OCI-LY1 (cell line): ENCODE measurements around the gene CPNE8.

ENCODE experiments used
- H2AFZ ChIP-seq: fragments of 200-600 bp; sonication (generic), shearing (Covaris generic); 2 replicates; pipeline ENCODE4 v1.6.0; 2014; ENCODE audit warnings: antibody characterized with exemption, mild to moderate bottlenecking, low read length
- H3F3A ChIP-seq: fragments of 200-600 bp; sonication (generic), shearing (Covaris generic); 2 replicates; pipeline ENCODE4 v1.6.0; 2014; ENCODE audit warnings: mild to moderate bottlenecking, antibody characterized with exemption, low read length, moderate library complexity; ENCODE audit not compliant: insufficient read depth
- H3K27ac ChIP-seq: fragments of 200-600 bp; sonication (generic); 2 replicates; pipeline ENCODE4 v1.5.1; 2014; ENCODE audit warnings: low read length, mixed run types, mild to moderate bottlenecking, low read depth; ENCODE audit not compliant: poor library complexity, severe bottlenecking
- H3K27me3 ChIP-seq: fragments of 200-600 bp; sonication (generic); 2 replicates; pipeline ENCODE4 v1.6.0; 2014; ENCODE audit warnings: antibody characterized with exemption, mild to moderate bottlenecking, low read length, moderate library complexity; ENCODE audit not compliant: insufficient read depth
- H3K36me3 ChIP-seq: fragments of 200-600 bp; sonication (generic); 2 replicates; pipeline ENCODE4 v1.6.1; 2014; ENCODE audit warnings: mild to moderate bottlenecking, antibody characterized with exemption, low read length, moderate library complexity, mixed read lengths; ENCODE audit not compliant: insufficient read depth
- H3K4me1 ChIP-seq: fragments of 200-600 bp; sonication (generic); 2 replicates; pipeline ENCODE4 v1.5.1; 2014; ENCODE audit warnings: mild to moderate bottlenecking, low read length, moderate library complexity; ENCODE audit not compliant: insufficient read depth, severe bottlenecking
- H3K4me2 ChIP-seq: fragments of 200-600 bp; sonication (generic), shearing (Covaris generic); 2 replicates; pipeline ENCODE4 v1.6.1; 2014; ENCODE audit warnings: low read length
- H3K4me3 ChIP-seq: fragments of 200-600 bp; sonication (generic); 2 replicates; pipeline ENCODE4 v1.5.1; 2014; ENCODE audit warnings: low read length, low read depth, mild to moderate bottlenecking, mixed read lengths; ENCODE audit not compliant: poor library complexity, severe bottlenecking
- H3K79me2 ChIP-seq: fragments of 200-600 bp; shearing (Covaris generic); 2 replicates; pipeline ENCODE4 v1.6.1; 2016; ENCODE audit warnings: mixed run types, low read length, mixed read lengths; ENCODE audit not compliant: insufficient read depth
- H3K9ac ChIP-seq: fragments of 200-600 bp; sonication (generic), shearing (Covaris generic); 2 replicates; pipeline ENCODE4 v1.6.1; 2014; ENCODE audit warnings: mild to moderate bottlenecking, low read length, mixed read lengths
- H3K9me2 ChIP-seq: fragments of 200-600 bp; sonication (generic), shearing (Covaris generic); 2 replicates; pipeline ENCODE4 v1.6.1; 2014; ENCODE audit warnings: low read depth, mild to moderate bottlenecking, low read length, mixed read lengths
- H3K9me3 ChIP-seq: fragments of 200-600 bp; shearing (Covaris generic); 2 replicates; pipeline ENCODE4 v1.6.1; 2014; ENCODE audit warnings: low read length, mixed read lengths
- H4K20me1 ChIP-seq: fragments of 200-600 bp; sonication (generic), shearing (Covaris generic); 2 replicates; pipeline ENCODE4 v1.6.0; 2016; ENCODE audit warnings: mild to moderate bottlenecking, low read length; ENCODE audit not compliant: insufficient read depth
- EZH2 ChIP-seq: fragments of 200-600 bp; sonication (generic), shearing (Covaris generic); IDR thresholded peaks from 2 replicates; pipeline ENCODE4 v1.8.0; 2017; ENCODE audit warnings: borderline replicate concordance, mixed run types, mild to moderate bottlenecking, antibody characterized with exemption, low read length, moderate library complexity, mixed read lengths
- TF ChIP-seq, protein P1 (sequence below): fragments of 200-600 bp; sonication (generic), shearing (Covaris generic); IDR thresholded peaks from 2 replicates; pipeline ENCODE4 v1.5.1; 2017; ENCODE audit warnings: mild to moderate bottlenecking, antibody characterized with exemption, low read length, moderate library complexity, mixed read lengths

CPNE8 gene

DNA sequence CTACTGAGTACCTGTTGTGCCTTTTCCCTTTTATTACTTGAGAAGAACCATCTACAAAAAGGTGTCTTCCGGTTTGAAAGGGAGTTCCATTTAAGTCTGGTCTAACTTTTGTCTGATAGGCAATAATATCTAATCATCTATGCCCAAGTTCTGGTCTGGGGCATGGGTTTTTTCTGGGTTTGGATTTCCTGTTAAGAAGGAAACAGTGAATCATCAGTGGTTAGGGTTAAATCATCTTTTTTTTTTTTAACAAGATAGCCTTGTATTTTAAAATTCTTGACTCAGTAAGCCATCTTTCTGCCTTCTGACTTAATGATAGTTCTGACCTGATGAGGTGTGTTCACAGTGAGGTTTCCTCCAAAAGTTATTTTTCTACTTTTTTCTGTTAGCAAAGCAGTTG, 29.3 kb upstream of the CPNE8 start:
- H3K27me3 ChIP-seq, result no peaks in the 10 kb centered on the region
- no peaks in the 10 kb centered on the region for H3K9me2 ChIP-seq
- H3K27ac ChIP-seq, result no peak overlapping the region
- no peak overlapping the region for H3K4me2 ChIP-seq
- no peaks in the 10 kb centered on the region for H3K79me2 ChIP-seq
- H3K4me3 ChIP-seq, result no peak overlapping the region
- no peaks in the 10 kb centered on the region for H4K20me1 ChIP-seq
- TF ChIP-seq, protein P1, sequence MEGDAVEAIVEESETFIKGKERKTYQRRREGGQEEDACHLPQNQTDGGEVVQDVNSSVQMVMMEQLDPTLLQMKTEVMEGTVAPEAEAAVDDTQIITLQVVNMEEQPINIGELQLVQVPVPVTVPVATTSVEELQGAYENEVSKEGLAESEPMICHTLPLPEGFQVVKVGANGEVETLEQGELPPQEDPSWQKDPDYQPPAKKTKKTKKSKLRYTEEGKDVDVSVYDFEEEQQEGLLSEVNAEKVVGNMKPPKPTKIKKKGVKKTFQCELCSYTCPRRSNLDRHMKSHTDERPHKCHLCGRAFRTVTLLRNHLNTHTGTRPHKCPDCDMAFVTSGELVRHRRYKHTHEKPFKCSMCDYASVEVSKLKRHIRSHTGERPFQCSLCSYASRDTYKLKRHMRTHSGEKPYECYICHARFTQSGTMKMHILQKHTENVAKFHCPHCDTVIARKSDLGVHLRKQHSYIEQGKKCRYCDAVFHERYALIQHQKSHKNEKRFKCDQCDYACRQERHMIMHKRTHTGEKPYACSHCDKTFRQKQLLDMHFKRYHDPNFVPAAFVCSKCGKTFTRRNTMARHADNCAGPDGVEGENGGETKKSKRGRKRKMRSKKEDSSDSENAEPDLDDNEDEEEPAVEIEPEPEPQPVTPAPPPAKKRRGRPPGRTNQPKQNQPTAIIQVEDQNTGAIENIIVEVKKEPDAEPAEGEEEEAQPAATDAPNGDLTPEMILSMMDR, result no peak
- no peak for TF ChIP-seq EZH2
- no peak overlapping the region for H2AFZ ChIP-seq
- H3K36me3 ChIP-seq, result no peaks in the 10 kb centered on the region
- no peaks in the 10 kb centered on the region for H3K9me3 ChIP-seq
- H3K9ac ChIP-seq, result no peak overlapping the region
- no peaks in the 10 kb centered on the region for H3K4me1 ChIP-seq
- no peaks in the 10 kb centered on the region for H3F3A ChIP-seq

DNA sequence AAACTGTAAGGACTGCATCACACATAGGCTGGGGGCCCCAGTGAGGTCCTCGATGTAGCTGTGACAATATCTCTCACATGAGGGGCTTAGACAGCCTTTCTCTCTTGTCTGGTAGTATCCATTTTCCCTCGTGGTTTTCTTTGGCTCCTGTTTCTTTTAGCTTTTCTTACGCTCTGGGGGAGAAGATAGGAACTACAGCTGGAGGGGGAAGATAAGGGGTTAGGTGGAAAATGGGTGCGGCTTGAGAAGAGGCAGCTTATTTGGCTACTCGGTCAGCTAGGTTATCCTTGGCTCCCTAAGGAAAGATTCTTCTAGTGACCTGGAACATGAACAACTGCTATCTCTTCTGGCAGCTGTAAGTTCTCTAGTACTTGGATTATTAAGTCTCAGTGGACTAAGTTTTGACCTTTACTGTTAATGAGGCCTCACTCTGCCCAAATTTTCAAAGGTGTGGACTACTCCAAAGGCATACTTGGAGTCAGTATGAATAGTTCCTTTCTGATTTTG, 28.7 kb upstream of the CPNE8 start:
- Histone ChIP-seq H3K4me1 (no peaks in the 10 kb centered on the region), H3K27ac (no peak overlapping the region), H3K4me3 (no peak overlapping the region), H3K9ac (no peak overlapping the region), H3K9me2 (no peaks in the 10 kb centered on the region), H3F3A (no peaks in the 10 kb centered on the region), H3K9me3 (no peaks in the 10 kb centered on the region), H3K36me3 (no peaks in the 10 kb centered on the region), H4K20me1 (no peaks in the 10 kb centered on the region), H3K27me3 (no peaks in the 10 kb centered on the region), H3K4me2 (no peak overlapping the region), H2AFZ (no peak overlapping the region), H3K79me2 (no peaks in the 10 kb centered on the region)
- TF ChIP-seq, protein P1, result no peak

DNA sequence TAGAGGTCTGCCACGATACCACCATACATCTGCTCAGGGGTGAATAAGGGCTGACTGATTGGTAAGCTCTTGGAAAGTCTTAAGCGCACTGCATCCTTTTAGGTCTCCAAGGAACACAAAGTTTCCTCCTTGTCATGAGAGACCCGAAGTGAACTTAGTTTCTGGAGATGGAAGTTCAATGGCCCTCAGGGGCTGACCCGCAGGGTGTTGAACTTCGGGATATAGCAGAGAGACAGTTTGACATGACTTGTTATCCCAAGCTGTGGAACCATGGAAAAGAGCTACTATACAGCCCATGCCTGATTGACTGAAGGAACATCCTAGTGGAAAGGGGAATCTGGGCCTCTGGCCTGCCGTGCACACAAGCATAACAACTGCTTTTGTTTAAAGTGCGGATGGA, 26.9 kb upstream of the CPNE8 start:
- no peak for TF ChIP-seq EZH2
- TF ChIP-seq, protein P1, result no peak
- Histone ChIP-seq H3K36me3 (no peaks in the 10 kb centered on the region), H4K20me1 (no peaks in the 10 kb centered on the region), H3F3A (no peaks in the 10 kb centered on the region), H3K4me3 (no peak overlapping the region), H3K9ac (no peak overlapping the region), H3K79me2 (no peaks in the 10 kb centered on the region), H3K27me3 (no peaks in the 10 kb centered on the region), H2AFZ (no peak overlapping the region), H3K27ac (no peak overlapping the region), H3K9me2 (no peaks in the 10 kb centered on the region), H3K9me3 (no peaks in the 10 kb centered on the region), H3K4me1 (no peaks in the 10 kb centered on the region), H3K4me2 (no peak overlapping the region)
